ENCODE data around the gene OR9A2. TPM values are rescaled to one million over a fixed set of nuclear protein-coding genes. Genes with fewer than 3 reads are reported as not detected.

The OR9A2 gene
- total and polyA plus RNA-seq, 10 of the 15 experiments (the other 5 are each of a cell fraction or from before 2014, with no cell fraction given) = not detected

- ChIA-PET CTCF (interaction anchor here (1.3 kb wide), 1 partner anchor 164 kb away, joined by 5 read pairs; no protein-coding TSS in a partner anchor), RAD21 (ENCODE audit: unreplicated experiment) (no interaction called here), SMC1A (ENCODE audit: uncharacterized antibody, unreplicated experiment) (no interaction called here), POLR2A (no interaction called here)
- TF ChIP-seq DPF2 (IDR thresholded peaks at IDR 0.05) (no peak), GATAD2B (conservative IDR thresholded peaks at IDR 0.05; ENCODE audit: low read depth) (no peak), IKZF2 (IDR thresholded peaks at IDR 0.05) (no peak), KLF5 (IDR thresholded peaks at IDR 0.05; ENCODE audit: partially characterized antibody) (no peak), CHD2 (IDR thresholded peaks at IDR 0.05; ENCODE audit: borderline replicate concordance, low read depth, low read length) (no peak), ETV6 (conservative IDR thresholded peaks at IDR 0.05 in 1 of 2, IDR thresholded peaks at IDR 0.05 in 1 of 2; ENCODE audit: borderline replicate concordance in 1 of 2, low read depth in 1 of 2) (no peak), PAX5 (IDR thresholded peaks at IDR 0.05; ENCODE audit: borderline replicate concordance, low read depth, low read length) (no peak), TAF1 (IDR thresholded peaks at IDR 0.05; ENCODE audit: borderline replicate concordance, low read depth, low read length) (no peak), HCFC1 (IDR thresholded peaks at IDR 0.05; ENCODE audit: low read length) (no peak)
- TF ChIP-seq, protein P1, sequence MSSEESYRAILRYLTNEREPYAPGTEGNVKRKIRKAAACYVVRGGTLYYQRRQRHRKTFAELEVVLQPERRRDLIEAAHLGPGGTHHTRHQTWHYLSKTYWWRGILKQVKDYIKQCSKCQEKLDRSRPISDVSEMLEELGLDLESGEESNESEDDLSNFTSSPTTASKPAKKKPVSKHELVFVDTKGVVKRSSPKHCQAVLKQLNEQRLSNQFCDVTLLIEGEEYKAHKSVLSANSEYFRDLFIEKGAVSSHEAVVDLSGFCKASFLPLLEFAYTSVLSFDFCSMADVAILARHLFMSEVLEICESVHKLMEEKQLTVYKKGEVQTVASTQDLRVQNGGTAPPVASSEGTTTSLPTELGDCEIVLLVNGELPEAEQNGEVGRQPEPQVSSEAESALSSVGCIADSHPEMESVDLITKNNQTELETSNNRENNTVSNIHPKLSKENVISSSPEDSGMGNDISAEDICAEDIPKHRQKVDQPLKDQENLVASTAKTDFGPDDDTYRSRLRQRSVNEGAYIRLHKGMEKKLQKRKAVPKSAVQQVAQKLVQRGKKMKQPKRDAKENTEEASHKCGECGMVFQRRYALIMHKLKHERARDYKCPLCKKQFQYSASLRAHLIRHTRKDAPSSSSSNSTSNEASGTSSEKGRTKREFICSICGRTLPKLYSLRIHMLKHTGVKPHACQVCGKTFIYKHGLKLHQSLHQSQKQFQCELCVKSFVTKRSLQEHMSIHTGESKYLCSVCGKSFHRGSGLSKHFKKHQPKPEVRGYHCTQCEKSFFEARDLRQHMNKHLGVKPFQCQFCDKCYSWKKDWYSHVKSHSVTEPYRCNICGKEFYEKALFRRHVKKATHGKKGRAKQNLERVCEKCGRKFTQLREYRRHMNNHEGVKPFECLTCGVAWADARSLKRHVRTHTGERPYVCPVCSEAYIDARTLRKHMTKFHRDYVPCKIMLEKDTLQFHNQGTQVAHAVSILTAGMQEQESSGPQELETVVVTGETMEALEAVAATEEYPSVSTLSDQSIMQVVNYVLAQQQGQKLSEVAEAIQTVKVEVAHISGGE (CRISPR knock-in tag; IDR thresholded peaks at IDR 0.05) = no peak
- TF ChIP-seq, protein P2, sequence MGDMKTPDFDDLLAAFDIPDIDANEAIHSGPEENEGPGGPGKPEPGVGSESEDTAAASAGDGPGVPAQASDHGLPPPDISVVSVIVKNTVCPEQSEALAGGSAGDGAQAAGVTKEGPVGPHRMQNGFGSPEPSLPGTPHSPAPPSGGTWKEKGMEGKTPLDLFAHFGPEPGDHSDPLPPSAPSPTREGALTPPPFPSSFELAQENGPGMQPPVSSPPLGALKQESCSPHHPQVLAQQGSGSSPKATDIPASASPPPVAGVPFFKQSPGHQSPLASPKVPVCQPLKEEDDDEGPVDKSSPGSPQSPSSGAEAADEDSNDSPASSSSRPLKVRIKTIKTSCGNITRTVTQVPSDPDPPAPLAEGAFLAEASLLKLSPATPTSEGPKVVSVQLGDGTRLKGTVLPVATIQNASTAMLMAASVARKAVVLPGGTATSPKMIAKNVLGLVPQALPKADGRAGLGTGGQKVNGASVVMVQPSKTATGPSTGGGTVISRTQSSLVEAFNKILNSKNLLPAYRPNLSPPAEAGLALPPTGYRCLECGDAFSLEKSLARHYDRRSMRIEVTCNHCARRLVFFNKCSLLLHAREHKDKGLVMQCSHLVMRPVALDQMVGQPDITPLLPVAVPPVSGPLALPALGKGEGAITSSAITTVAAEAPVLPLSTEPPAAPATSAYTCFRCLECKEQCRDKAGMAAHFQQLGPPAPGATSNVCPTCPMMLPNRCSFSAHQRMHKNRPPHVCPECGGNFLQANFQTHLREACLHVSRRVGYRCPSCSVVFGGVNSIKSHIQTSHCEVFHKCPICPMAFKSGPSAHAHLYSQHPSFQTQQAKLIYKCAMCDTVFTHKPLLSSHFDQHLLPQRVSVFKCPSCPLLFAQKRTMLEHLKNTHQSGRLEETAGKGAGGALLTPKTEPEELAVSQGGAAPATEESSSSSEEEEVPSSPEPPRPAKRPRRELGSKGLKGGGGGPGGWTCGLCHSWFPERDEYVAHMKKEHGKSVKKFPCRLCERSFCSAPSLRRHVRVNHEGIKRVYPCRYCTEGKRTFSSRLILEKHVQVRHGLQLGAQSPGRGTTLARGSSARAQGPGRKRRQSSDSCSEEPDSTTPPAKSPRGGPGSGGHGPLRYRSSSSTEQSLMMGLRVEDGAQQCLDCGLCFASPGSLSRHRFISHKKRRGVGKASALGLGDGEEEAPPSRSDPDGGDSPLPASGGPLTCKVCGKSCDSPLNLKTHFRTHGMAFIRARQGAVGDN (IDR thresholded peaks at IDR 0.05) = no peak
- in situ Hi-C loops (cut with MboI) = no loop called here
- Histone ChIP-seq H3K9ac (ENCODE audit: control insufficient read depth, insufficient read depth, low read length) (no peak overlapping the region), H4K20me1 (ENCODE audit: control insufficient read depth, insufficient read depth) (no peaks in the 10 kb centered on the region), H3K4me1 (ENCODE audit: control insufficient read depth, insufficient read depth, low read length) (no peaks in the 10 kb centered on the region), H2AFZ (ENCODE audit: control insufficient read depth, low read depth, low read length) (no peak overlapping the region), H3K27ac (ENCODE audit: control insufficient read depth, insufficient read depth) (no peak overlapping the region), H3K36me3 (ENCODE audit: control insufficient read depth in 2 of 2, insufficient read depth in 2 of 2, low read length in 1 of 2) (no peaks in the 10 kb centered on the region), H3K27me3 (replicated peaks in 1 of 2; ENCODE audit: control insufficient read depth in 2 of 2, insufficient read depth in 2 of 2, low read length in 1 of 2) (no peaks in the 10 kb centered on the region; a peak in 1 of 4 replicates), H3K79me2 (ENCODE audit: control insufficient read depth, insufficient read depth, low read length) (no peaks in the 10 kb centered on the region), H3K9me3 (replicated peaks; ENCODE audit: control insufficient read depth, insufficient read depth, low read length) (no peaks in the 10 kb centered on the region), H3K4me2 (ENCODE audit: control insufficient read depth, insufficient read depth) (no peak overlapping the region), H3K4me3 (no peak overlapping the region)
- BruUV-seq (replicated peaks) = no TSS peak
- intact Hi-C loops (cut with micrococcal nuclease; ENCODE audit: unreplicated experiment) = loop anchor here (5.0 kb wide), 1 partner anchor 999 kb away; no protein-coding TSS in a partner anchor
- FAIRE-seq = no peak
- no peak for ATAC-seq
- no peak for DNase-seq (ENCODE audit: low read depth, low spot score)
- 31% methylated on average over 9 of the region's 9 CpGs for WGBS (ENCODE audit: insufficient coverage, insufficient replicate concordance, low lambda C conversion rate, missing lambda C conversion rate)
Observed at GRCh38 chr7:143050931-143051330, 24.0 kb upstream of the OR9A2 start.
